Colonic mucosa (tissue), 4 donors: ENCODE data around the gene RER1. TPM values are rescaled to one million over a fixed set of nuclear protein-coding genes. Genes with fewer than 3 reads are reported as not detected.

ENCODE experiments used
- DNase-seq: peaks from one replicate; pipeline ENCODE4 v3.0.0-alpha.2; 2020
- H3K27ac ChIP-seq: fragments of 200-600 bp; one replicate; pipeline ENCODE4 v1.8.0; 2021
- H3K27me3 ChIP-seq: fragments of 200-600 bp; one replicate; pipeline ENCODE4 v1.8.0; 2021
- H3K36me3 ChIP-seq: fragments of 200-600 bp; one replicate; pipeline ENCODE4 v1.8.0; 2021
- H3K4me1 ChIP-seq: fragments of 200-600 bp; one replicate; pipeline ENCODE4 v1.8.0; 2021; ENCODE audit warnings: mild to moderate bottlenecking
- H3K4me3 ChIP-seq: fragments of 200-600 bp; one replicate; pipeline ENCODE4 v1.8.0; 2021
- H3K9ac ChIP-seq, 2 donors: one replicate each; pipeline ENCODE4 v1.7.0; 2013; ENCODE audit warnings: control low read depth in 2 of 2, low read depth in 2 of 2, low read length in 2 of 2
- H3K9me3 ChIP-seq: fragments of 200-600 bp; one replicate; pipeline ENCODE4 v1.8.0; 2021
- CTCF ChIP-seq: fragments of 200-600 bp; IDR thresholded peaks from one replicate; pipeline ENCODE4 v1.8.0; 2022; ENCODE audit warnings: antibody characterized with exemption, mild to moderate bottlenecking
- intact Hi-C: fragments of 100-400 bp; cut with DNase I; formaldehyde crosslinking; loops from one replicate; pipeline ENCODE4 v1.14.1; 2022
- total RNA-seq, 2 donors: library from RNA; stranded (reverse); fragmentation: NEBNext Ultra II Directional in 1 of 2; extraction: Animal tissue kit (Norgen Biotek cat#: 25700) in 1 of 2; gene quantifications; one replicate each; pipeline ENCODE4 v1.2.1, GENCODE V29; 2021
- donor health status: healthy.
- donor health status: DM: no; HTN: no; CAD: no.
- donor health status: DM: no; HTN: no; CAD: no.

RER1 gene
- total RNA-seq, 2 donors from 2014 or later = 190 to 216 TPM

- no peak for DNase-seq
- no peaks in the 10 kb centered on the region for H3K9me3 ChIP-seq
- H3K27ac ChIP-seq = no peak overlapping the region
- no peak for TF ChIP-seq CTCF
- H3K4me1 ChIP-seq = no peaks in the 10 kb centered on the region
- no peaks in the 10 kb centered on the region for H3K27me3 ChIP-seq
- H3K9ac ChIP-seq = no peak overlapping the region
- no peaks in the 10 kb centered on the region for H3K36me3 ChIP-seq
- intact Hi-C loops = no loop called here
- H3K4me3 ChIP-seq = no peak overlapping the region
Measured at GRCh38 chr1:2433936-2434655, 42.5 kb downstream of the RER1 start.

- no peaks in the 10 kb centered on the region for H3K36me3 ChIP-seq
- H3K27ac ChIP-seq = no peak overlapping the region
- H3K27me3 ChIP-seq = no peaks in the 10 kb centered on the region
- H3K9me3 ChIP-seq = no peaks in the 10 kb centered on the region
- H3K9ac ChIP-seq = no peak overlapping the region
- DNase-seq = no peak
- no peak overlapping the region for H3K4me3 ChIP-seq
- intact Hi-C loops = no loop called here
- no peak for TF ChIP-seq CTCF
- no peaks in the 10 kb centered on the region for H3K4me1 ChIP-seq
Measured at GRCh38 chr1:2435091-2435490, 43.5 kb downstream of the RER1 start.

GRCh38 chr1:2435746-2436355, 44.2 kb downstream of the RER1 start:
- Histone ChIP-seq H3K4me3 (no peak overlapping the region), H3K9me3 (no peaks in the 10 kb centered on the region), H3K9ac (no peak overlapping the region), H3K36me3 (no peaks in the 10 kb centered on the region), H3K27me3 (no peaks in the 10 kb centered on the region), H3K27ac (no peak overlapping the region), H3K4me1 (no peaks in the 10 kb centered on the region)
- no peak for DNase-seq
- no peak for TF ChIP-seq CTCF
- intact Hi-C loops = no loop called here

GRCh38 chr1:2436876-2437275, 45.2 kb downstream of the RER1 start:
- no peaks in the 10 kb centered on the region for H3K4me1 ChIP-seq
- DNase-seq = no peak

GRCh38 chr1:2437617-2438016, 46.0 kb downstream of the RER1 start:
- Histone ChIP-seq H3K4me1 (no peaks in the 10 kb centered on the region), H3K9ac (peak overlapping the region in 1 of 2 donors; percentile 19), H3K27ac (no peak overlapping the region), H3K9me3 (no peaks in the 10 kb centered on the region), H3K36me3 (no peaks in the 10 kb centered on the region), H3K27me3 (peaks cover under 1% of the 10 kb centered on the region), H3K4me3 (no peak overlapping the region)
- intact Hi-C loops = no loop called here
- no peak for DNase-seq
- no peak for TF ChIP-seq CTCF

More at GRCh38 chr1:2436876-2437275, 45.2 kb downstream of the RER1 start:
- intact Hi-C loops = no loop called here
- Histone ChIP-seq H3K9me3 (no peaks in the 10 kb centered on the region), H3K27ac (no peak overlapping the region), H3K27me3 (no peaks in the 10 kb centered on the region), H3K9ac (no peak overlapping the region), H3K4me3 (no peak overlapping the region), H3K36me3 (no peaks in the 10 kb centered on the region)
- no peak for TF ChIP-seq CTCF
